Stimulated activated naive CD8-positive, alpha-beta T cell treated with anti-CD3 and anti-CD28 coated beads, Interleukin-15, Interleukin-2, amounts not matched to agents 100 ng/mL and 50 ng/mL, for 24 hours (primary cell): ENCODE data around the gene DDX54.
A peak's percentile ranks its signal among the peaks of the same experiment; 100 is the strongest.
"Not testable (repeated sequence)": the region's sequence is repeated elsewhere in the genome, so short reads cannot be mapped to it uniquely, and the experiment has no call there.

ENCODE experiments used
- H3K27ac Mint-ChIP-seq: one replicate; pipeline ENCODE4 v1.8.0; 2021; ENCODE audit warnings: mild to moderate bottlenecking, mixed read lengths
- H3K27me3 Mint-ChIP-seq: one replicate; pipeline ENCODE4 v1.8.0; 2021; ENCODE audit warnings: mixed read lengths
- H3K36me3 Mint-ChIP-seq: one replicate; pipeline ENCODE4 v1.8.0; 2021; ENCODE audit warnings: low read depth, mixed read lengths
- H3K4me1 Mint-ChIP-seq: one replicate; pipeline ENCODE4 v1.8.0; 2021; ENCODE audit warnings: low read depth, mixed read lengths
- H3K4me3 Mint-ChIP-seq: one replicate; pipeline ENCODE4 v1.8.0; 2021; ENCODE audit warnings: mild to moderate bottlenecking, mixed read lengths
- H3K9me3 Mint-ChIP-seq: one replicate; pipeline ENCODE4 v1.8.0; 2021; ENCODE audit warnings: mixed read lengths

The DDX54 gene

DNA sequence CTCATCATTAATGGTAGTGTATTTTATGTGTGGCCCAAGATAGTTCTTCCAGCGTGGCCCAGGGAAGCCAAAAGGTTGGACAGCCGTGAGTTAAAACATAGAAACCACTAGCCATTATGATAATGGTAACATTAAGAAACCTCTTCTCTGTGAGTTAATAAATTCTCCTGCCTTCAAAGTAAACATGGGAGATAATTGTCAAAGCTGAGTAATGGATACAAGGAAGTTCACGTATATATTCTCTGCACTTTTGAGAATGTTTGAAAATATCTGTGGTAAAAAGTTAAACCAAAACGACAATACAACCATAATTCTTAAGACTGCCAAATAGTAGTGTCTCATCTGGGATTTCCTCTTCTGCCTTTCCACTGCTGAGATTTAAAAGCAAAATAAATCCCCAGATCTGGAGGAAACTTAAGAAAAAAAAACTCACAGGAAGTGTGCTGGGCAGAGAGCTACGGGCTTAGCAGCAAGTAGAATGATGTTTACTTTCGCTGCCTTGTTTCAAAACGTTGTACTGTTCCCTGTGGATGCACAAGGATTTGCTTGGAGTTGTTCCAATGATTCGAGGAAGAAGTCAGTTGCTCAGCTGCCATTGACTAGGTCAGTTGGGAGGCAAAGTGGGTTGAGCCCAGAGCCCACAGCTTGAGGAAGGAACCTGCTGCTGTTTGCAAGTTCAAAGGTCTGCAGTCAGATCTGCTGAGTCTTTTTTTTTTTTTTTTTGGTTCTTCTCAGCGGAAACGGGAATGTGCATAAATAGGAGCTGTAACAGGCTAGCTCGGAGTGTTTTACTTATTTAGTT is 37.7 kb upstream of the DDX54 start:
- peak overlapping the region; percentile 91 for H3K4me3 Mint-ChIP-seq
- H3K36me3 Mint-ChIP-seq, result peaks cover 19% of the 10 kb centered on the region
- H3K27ac Mint-ChIP-seq, result peak overlapping the region; percentile 91
- H3K4me1 Mint-ChIP-seq, result peaks cover 32% of the 10 kb centered on the region
- H3K9me3 Mint-ChIP-seq, result no peaks in the 10 kb centered on the region
- H3K27me3 Mint-ChIP-seq, result no peaks in the 10 kb centered on the region

DNA sequence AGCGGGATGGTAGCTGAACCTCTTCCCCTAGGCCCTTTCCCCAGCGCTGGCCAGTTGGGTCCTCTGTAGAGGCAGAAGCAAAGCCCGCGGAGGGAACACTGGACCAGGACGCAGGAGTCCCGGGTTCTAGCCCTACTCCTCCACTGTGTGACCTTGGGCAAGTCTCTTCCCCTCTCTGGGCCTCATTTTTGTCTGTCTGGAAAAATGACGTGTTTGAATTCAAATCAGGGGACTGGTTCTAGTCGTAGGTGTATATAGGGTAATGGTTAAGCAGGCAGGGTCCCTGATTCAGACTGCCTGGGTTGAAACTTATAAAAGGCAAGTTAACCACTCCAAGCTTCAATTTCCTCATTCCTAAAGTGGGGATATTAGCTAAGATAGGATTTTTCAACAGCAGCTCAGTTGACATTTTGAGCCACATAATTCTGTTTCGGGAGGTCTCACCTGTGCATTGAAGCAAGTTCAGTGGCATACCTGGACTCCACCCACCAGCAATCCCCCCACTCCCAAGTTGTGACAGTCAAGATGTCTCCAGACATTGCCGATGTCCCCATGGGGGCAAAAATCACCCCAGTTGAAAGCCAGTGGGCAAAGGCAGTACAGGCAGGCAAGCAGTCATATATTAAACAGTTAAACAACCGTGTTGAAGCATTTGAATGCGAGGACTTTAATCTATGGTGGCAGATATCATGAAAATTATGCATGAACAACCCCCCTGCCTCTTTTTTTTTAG is 36.9 kb upstream of the DDX54 start:
- Mint-ChIP-seq H3K9me3 (no peaks in the 10 kb centered on the region), H3K4me1 (peaks cover 40% of the 10 kb centered on the region), H3K4me3 (peak overlapping the region; percentile 91), H3K27ac (peak overlapping the region; percentile 91), H3K36me3 (peaks cover 11% of the 10 kb centered on the region), H3K27me3 (no peaks in the 10 kb centered on the region)

DNA sequence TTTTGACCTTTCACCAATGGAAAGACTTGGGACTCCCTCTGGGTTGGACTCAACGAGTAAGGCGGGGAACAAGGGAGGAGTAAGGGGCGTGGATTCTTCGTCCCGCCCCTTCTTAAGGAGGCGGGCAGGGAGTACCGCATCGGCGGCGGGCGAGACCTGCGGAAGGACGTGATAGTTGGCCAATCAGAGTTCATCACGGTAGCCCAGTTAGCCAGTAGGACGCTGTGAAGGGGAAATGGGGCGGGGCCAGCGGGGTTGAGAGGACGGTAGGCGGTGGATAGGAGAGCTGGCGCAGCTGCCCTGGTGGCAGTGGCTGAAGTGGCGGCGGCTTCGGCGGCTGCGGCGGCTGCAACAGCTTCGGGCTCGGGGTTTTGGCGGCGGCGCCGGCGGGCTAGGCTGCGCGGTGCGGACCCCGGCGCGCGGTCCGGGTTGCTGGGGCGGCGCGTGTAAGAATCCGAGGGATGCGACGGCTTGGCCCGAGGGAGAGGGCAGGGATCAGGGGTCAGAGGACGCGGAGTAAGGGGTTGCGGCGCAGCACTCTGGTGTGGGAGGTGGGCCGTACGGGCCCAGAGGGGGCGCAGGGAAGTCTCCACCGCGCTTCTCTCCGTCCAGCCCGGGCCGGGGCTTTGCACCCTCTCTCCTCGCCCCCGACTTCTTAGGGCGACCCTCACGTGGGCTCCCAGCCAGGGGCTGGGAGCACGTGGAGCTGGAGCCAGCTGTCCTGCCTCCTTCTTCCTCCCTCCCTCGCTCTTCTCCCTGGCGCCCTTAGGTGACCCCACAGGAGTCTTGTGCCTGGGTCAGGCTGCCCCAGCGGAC is 36.1 kb upstream of the DDX54 start, which contains the start of gene TPCN1:
Gene TPCN1 (plus strand): TSS at position 284 of the 816 bp plus-strand sequence. CDS start 5,389 bp downstream, outside the sequence.
- Mint-ChIP-seq H3K36me3 (peaks cover 7% of the 10 kb centered on the region), H3K27me3 (no peaks in the 10 kb centered on the region), H3K4me3 (peak within 1 kb of the TSS; percentile 91), H3K4me1 (peaks cover 42% of the 10 kb centered on the region), H3K9me3 (no peaks in the 10 kb centered on the region), H3K27ac (peak within 1 kb of the TSS; percentile 91)

DNA sequence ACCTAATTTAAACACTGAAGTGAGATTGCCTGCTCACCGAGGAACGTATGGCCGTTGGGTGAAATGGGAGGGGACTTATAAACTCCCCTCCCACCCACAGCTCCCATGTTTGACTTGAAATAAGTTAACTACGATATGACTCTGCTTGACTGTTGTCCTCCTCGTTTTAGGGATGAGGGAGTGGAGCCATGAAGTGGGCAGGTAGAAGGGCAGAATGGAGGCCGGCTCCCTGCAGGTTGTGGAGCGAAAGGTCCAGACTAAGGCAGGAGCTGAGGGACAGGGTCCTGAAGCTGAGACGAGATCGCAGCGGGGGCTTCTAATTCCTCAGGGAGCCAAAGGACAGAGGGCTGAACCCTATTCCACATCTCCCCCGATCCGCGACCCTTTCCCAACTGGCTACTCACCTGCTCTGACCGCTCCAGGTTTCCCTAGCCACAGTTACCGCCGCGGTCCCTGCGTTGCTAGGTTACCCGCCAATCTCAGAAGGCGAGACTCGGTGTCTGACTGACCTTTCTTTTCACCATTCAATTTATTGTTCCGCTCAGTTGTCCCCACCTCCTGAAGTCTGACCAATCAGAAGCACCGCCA is 35.4 kb upstream of the DDX54 start:
- Mint-ChIP-seq H3K9me3 (no peaks in the 10 kb centered on the region), H3K27ac (peak overlapping the region; percentile 91), H3K36me3 (peaks cover 7% of the 10 kb centered on the region), H3K4me1 (peaks cover 42% of the 10 kb centered on the region), H3K4me3 (peak overlapping the region; percentile 91), H3K27me3 (no peaks in the 10 kb centered on the region)

DNA sequence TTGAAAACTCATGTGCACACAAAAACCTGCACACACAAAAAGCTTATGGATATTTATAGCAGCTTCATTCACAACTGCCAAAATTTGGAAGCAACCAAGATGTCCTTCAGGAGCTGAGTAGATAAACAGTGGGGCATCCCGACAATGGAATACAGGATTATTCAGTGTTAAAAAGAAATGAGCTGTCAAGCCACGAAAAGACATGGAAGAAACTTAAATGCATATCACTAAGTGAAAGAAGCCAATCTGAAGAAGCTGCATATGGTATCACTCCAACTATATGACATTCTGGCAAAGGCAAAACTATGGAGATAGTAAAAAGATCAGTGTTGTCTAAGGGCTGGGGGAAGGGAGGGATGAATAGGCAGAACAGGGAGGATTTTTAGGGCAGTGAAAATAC is 30.7 kb upstream of the DDX54 start:
- no peak overlapping the region for H3K4me3 Mint-ChIP-seq
- no peaks in the 10 kb centered on the region for H3K27me3 Mint-ChIP-seq
- no peaks in the 10 kb centered on the region for H3K9me3 Mint-ChIP-seq
- H3K27ac Mint-ChIP-seq, result no peak overlapping the region
- peaks cover 37% of the 10 kb centered on the region for H3K4me1 Mint-ChIP-seq
- no peaks in the 10 kb centered on the region for H3K36me3 Mint-ChIP-seq

DNA sequence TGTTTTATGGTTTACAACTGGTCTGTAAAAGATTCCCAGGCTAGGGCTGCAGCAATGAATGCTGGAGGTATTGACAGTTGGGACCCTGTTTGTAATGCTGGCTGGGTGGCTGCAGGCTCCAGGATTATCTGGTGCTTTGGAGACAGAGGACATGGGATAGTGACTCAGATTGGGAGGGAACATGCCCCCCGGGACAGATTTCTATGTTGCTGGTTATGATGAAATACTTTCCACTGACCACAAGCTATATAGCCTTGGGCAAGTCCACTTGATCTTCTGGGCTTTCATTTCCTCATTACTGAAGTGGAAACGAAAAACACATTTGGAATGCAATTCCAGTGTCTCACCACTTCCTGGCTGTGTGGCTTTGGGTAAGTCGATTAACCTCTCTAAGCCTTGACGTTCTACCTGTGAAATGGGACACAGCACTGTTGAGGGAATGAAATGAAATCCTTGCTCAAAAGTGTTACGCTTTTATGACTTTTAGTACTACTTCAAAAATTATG is 29.7 kb upstream of the DDX54 start:
- Mint-ChIP-seq H3K9me3 (no peaks in the 10 kb centered on the region), H3K27me3 (no peaks in the 10 kb centered on the region), H3K36me3 (no peaks in the 10 kb centered on the region), H3K27ac (peak overlapping the region; percentile 42), H3K4me3 (peak overlapping the region; percentile 14), H3K4me1 (peaks cover 38% of the 10 kb centered on the region)

DNA sequence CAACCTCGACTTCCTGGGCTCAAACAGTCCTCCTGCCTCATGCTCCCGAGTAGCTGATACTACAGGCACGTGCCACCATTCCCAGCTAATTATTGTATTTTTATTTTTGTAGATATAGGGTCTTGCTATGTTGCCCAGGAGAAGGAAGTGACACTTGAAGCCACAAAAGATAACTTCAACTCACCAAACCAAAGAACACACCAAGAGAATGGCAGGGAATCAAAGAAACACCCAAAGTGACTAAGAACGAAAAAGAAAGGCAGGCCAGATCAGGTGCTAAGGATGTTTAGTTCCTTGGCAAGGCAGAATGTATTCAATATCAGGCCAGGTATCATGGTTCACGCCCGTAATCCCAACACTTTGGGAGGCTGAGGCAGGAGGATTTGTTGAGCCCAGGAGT is 25.9 kb upstream of the DDX54 start:
- no peaks in the 10 kb centered on the region for H3K27me3 Mint-ChIP-seq
- no peak overlapping the region for H3K27ac Mint-ChIP-seq
- H3K36me3 Mint-ChIP-seq, result no peaks in the 10 kb centered on the region
- no peaks in the 10 kb centered on the region for H3K9me3 Mint-ChIP-seq
- H3K4me3 Mint-ChIP-seq, result no peak overlapping the region
- H3K4me1 Mint-ChIP-seq, result peaks cover 60% of the 10 kb centered on the region

DNA sequence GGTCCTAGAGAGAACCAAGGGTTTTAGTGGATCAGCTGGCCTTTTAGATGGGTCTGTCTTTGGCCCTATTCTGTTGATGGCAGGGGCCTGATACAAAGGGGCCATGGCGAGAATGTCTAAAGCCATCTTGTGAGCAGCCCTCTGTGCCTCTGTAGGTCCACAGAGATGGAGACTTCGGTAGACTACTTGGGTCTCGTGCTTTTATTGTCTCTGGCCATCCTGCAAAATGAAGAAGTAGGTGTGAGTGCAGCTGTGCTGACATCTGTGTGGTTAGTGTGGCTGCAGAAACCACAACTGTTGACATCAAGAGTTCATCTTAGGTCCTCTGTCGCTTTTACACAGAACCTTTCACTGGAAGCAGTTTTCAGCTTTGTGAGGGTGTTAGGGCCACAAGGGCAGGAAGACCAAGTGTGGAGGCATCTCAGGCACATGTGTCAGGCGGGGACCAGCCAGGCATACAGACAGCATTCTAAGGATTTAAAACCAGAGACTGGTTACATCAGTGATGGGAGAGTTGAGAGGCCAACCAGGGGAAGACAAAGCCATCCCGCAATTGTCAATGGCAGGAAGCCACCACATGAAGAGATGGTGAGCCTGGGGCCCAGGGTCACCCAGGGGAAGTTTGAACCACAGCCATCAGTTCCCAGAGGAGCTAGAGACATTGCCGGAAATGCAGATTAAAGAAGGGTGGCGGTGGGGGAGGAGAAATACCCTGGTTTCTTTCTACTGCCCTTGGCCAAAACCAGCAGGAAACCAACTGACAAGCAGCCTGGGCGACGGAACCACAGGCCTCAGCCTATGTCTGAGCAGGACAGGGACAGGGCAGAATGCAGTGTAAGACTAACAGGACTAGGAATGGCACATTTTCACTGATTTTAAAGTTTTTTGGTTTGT is 23.0 kb upstream of the DDX54 start:
- H3K36me3 Mint-ChIP-seq, result no peaks in the 10 kb centered on the region
- peaks cover 59% of the 10 kb centered on the region for H3K4me1 Mint-ChIP-seq

DNA sequence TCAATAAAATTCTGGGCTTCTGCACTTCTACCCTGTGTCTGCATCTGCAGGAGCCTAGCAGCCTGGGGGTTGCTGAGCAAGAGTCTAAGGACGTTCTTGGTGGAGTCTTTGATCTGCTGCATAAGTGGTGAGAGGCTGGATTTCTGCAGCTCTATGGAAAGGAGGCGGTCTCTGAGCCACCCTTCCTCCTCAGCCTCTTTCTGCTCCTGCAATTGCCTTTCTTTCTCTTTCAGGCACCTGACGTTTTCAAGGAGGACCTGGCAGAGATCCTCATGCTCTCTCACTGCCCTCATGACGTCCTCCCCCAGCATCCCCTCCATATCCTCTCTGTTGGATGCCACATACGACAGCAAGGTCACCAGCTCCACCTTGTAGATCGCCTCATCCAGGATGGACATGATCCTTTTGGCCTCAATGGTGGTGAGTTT is 22.3 kb upstream of the DDX54 start:
- no peaks in the 10 kb centered on the region for H3K36me3 Mint-ChIP-seq
- peaks cover 59% of the 10 kb centered on the region for H3K4me1 Mint-ChIP-seq
- H3K9me3 Mint-ChIP-seq, result no peaks in the 10 kb centered on the region
- no peak overlapping the region for H3K4me3 Mint-ChIP-seq
- peak overlapping the region; percentile 64 for H3K27ac Mint-ChIP-seq
- H3K27me3 Mint-ChIP-seq, result no peaks in the 10 kb centered on the region

More for the DNA sequence above, 23.0 kb upstream of the DDX54 start:
- H3K9me3 Mint-ChIP-seq, result no peaks in the 10 kb centered on the region
- no peaks in the 10 kb centered on the region for H3K27me3 Mint-ChIP-seq
- peak overlapping the region; percentile 95 for H3K27ac Mint-ChIP-seq
- peak overlapping the region; percentile 65 for H3K4me3 Mint-ChIP-seq

DNA sequence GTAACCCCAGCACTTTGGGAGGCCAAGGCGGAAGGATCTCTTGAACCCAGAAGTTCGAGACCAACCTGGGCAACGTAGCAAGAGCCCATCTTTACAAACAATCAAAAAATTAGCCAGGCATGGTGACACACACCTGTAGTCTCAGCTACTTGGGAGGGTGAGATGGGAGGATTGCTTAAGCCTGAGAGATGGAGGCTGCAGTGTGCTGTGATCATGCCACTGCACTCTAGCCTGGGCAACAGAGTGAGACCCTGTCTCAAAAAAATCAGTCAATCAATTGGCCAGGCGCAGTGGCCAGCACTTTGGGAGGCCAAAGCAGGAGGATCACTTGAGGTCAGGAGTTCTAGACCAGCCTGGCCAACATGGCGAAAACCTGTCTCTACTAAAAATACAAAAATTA is 21.5 kb upstream of the DDX54 start:
- not testable (repeated sequence) for H3K4me3 Mint-ChIP-seq, H3K9me3 Mint-ChIP-seq, H3K27me3 Mint-ChIP-seq, H3K36me3 Mint-ChIP-seq, H3K27ac Mint-ChIP-seq
- peaks cover 59% of the 10 kb centered on the region for H3K4me1 Mint-ChIP-seq

DNA sequence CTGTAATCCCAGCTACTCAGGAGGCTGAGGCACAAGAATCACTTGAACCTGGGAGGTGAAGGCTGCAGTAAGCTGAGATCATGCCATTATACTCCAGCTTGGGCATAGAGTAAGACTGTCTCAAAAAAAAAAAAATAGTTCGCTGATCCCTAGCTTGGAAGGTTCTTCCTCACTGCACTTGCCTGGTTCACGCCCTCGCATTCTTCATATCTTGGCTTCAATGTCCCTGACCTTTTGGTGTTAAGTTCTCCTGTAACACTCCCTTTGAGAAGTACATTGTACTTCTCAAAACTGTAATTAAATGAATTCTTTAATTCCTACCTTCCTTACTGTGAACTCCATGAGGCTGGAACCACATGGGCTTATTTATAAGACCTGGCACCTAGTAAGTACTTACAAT is 19.5 kb upstream of the DDX54 start:
- Mint-ChIP-seq H3K36me3 (no peaks in the 10 kb centered on the region), H3K27ac (no peak overlapping the region), H3K9me3 (no peaks in the 10 kb centered on the region), H3K4me1 (peaks cover 41% of the 10 kb centered on the region), H3K27me3 (no peaks in the 10 kb centered on the region), H3K4me3 (no peak overlapping the region)

DNA sequence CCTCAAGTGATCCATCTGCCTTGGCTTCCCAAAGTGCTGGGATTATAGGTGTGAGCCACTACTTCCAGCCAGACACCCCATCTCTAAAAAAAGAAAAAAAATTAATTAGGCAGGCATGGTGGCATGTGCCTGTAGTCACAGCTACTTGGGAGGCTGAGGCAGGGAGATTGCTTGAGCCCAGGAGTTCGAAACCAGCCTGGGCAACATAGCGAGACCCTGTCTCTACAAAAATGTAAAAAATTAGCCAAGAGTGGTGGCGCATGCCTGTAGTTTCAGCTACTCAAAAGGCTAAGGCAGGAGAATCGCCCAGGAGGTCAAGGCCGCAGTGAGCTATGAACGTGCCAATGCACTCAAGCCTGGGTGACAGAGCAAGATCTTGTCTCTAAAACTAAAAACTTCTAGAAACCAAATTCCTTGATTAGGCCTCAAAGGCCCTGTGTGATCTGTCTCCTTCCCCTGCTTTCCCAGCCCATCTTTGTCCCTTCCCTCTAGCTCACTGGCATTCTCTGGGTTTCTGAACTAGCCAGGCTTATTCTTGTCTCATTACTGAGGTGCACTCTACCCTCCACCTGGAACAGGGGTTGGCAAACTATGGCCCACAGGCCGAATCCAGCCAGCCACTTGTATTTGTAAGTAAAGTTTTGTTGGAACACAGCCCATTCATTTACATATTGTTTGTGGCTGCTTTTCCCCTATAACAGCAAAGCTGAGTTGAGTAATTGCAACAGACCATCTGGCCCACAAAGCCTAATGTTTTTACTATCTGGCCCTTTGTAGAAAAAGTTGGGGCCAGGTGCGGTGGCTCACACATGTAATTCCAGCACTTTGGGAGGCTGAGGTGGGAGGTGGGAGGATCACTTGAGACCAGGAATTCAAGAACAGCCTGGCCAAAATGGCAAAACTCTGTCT is 18.8 kb upstream of the DDX54 start:
- Mint-ChIP-seq H3K4me3 (no peak overlapping the region), H3K9me3 (no peaks in the 10 kb centered on the region), H3K27me3 (no peaks in the 10 kb centered on the region), H3K27ac (no peak overlapping the region), H3K4me1 (peaks cover 34% of the 10 kb centered on the region), H3K36me3 (no peaks in the 10 kb centered on the region)
